NCI-H345 treated with DMSO at 0.1 percent for 48 hours (cell line): ENCODE results near the gene MVK.
"Not testable (repeated sequence)": the region's sequence is repeated elsewhere in the genome, so short reads cannot be mapped to it uniquely, and the experiment has no call there.

ENCODE experiments used
- DNase-seq: peaks from one replicate; lab custom pipeline; 2025; ENCODE audit not compliant: unreplicated experiment; lab: John Stamatoyannopoulos, UW

The MVK gene

DNA sequence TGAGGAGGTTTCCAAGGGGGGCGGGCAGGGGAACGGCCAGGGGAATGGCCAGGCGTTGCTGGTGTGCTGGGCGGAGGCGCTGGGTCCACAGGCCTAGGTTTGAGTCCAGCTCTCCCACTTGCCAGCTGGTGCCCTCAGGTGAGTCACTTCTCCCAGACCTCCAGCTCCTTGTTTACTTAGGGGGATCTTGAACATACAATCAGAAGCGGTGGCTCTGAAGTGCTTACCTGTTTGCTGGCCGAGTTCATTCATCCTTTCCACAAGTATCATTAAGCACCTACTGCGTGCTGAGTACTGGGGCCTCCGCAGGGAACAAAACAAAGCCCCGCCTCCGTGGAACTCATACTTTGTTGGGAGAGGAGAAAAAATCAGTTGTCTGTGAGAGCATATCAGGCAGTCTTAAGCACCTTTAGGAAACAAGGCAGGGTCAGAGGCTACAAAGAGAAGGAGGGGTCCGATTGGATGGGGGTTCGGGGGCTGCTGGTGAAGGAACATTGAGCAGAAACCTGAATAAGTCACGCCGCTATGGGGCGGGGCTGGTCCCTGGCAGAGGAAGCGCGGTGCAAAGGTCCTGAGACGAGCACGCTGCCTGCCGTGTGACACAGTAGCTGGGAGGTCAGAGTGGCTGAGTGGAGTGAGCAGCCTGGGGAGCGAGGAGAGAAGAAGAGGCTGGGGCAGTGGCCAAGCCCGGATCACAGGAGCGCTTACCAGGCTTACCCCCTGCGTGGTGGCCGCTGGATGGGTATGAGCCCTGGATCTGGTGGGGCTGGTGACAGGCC, 15.1 kb downstream of the MVK start:
- no peak for DNase-seq

DNA sequence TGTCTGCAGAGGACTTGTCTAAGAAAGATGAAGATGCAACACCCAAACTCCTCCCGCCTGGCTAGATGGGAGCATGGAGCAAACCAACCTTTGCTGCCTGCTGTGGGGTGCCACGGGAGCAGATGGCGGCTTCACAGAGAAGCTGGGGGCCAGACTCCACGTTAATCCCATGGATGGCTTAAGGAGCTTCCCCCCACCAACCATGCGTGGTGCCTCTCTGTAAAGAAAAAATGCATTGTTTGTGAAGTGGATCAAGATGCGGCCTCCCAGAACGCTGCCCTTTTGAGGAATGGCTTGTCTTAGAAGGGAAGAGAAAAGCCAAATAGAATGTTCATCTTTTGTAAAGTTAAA, 15.6 kb downstream of the MVK start:
- no peak for DNase-seq

GRCh38 chr12:109589691-109590245, 16.2 kb downstream of the MVK start:
- no peak for DNase-seq

DNA sequence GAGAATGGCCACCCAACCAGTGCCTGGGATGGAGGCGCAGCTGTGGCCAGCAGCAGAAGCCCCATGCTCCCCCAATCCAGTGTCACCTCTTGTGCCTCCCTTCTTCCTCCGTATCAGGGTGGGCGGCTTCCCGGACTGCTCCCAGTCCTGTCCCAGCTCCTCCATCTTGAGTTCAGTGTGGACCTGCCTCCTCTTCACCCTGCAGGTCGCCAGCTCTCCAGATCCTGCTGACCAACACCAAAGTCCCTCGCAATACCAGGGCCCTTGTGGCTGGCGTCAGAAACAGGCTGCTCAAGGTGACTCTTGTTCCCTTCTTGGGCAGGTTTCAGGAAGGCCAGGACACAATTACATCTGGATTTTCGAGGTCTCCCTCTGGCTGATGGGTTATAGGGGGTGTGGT, 17.0 kb downstream of the MVK start:
- DNase-seq: no peak

- no peak for DNase-seq
Measured at GRCh38 chr12:109591041-109591440, 17.4 kb downstream of the MVK start.

DNA sequence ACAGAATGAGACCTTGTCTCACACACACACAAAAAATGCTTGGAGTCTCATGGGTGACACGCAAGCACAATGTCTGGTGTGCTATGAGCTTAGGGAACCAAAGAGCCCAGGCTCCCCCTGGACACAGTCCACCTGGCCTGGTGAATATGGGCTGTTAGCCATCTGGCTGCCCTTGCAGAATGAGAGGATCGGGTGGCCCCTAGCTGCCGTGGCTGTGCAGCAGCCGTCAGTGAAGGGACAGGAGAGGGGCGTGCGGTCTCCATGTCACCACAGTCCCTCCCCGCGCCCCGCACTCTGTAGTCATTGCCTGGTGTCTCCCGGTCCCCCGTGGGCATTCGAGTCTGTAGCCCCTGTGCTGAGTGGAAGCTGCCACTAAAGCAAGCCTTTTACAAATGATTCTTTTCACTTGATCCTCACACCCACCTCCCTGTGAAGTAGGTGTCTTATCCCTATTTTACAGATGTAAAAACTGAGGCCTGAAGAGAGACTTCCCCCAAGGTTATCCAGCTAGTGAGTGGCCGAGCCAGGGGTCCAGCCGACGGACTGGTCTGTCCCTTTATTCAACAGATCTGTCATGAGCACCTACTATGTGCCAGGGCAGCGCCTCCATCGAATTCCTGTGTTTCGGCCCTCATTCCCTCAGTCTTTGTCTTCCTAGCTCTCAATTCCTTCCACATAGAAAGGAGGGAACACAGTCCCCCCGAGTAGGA, 18.8 kb downstream of the MVK start:
- DNase-seq: no peak

DNA sequence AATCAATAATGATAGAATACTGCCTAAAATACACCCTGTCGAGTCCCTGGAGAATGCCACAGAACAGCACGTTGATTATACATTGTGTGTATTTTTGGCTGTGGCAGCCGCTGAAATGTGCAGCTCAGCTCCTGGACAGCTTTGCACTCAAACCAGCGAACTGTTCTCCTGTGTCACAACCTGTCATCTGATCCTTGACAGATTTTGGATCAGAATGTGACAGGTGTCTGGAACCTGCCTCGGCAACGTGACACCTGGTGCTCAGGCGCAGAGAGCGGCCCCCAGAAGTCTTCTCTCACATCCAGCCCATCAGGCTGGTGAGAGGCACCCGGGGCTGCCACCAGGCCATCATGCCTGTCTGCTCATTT, 19.3 kb downstream of the MVK start:
- DNase-seq: no peak

DNA sequence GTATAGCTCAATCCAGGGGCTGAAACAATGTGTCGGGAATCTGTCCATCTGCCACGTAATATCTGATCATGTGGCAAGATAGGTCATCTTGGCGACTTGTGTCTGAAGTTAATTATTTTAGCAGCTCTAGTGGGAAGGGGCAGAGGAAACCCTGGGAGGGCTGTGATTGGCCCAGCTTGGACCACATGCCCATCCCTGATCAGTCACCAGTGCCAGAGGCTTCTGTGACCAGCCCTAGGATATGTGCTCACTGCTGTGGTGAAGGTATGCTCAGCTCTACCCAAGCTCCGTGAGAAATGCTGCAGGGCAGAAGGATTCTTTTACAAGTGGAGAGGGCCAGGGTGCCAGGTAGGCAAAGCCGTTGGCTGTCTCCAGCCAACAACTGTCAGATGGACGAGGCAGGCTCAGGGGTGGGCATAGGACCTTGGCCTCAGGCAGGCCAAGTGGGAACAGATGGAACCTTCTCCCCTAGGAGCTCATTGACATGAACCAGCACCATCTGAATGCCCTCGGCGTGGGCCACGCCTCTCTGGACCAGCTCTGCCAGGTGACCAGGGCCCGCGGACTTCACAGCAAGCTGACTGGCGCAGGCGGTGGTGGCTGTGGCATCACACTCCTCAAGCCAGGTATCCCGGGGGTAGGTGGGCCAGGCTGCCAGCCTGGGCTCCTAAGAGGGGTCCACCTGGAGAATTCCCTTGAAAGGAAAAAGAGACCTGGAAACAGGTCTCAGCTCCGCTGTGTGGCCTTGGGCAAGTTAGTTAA, 21.1 kb downstream of the MVK start:
- DNase-seq: no peak

- no peak for DNase-seq
Measured at GRCh38 chr12:109595321-109595902, 21.8 kb downstream of the MVK start.

DNA sequence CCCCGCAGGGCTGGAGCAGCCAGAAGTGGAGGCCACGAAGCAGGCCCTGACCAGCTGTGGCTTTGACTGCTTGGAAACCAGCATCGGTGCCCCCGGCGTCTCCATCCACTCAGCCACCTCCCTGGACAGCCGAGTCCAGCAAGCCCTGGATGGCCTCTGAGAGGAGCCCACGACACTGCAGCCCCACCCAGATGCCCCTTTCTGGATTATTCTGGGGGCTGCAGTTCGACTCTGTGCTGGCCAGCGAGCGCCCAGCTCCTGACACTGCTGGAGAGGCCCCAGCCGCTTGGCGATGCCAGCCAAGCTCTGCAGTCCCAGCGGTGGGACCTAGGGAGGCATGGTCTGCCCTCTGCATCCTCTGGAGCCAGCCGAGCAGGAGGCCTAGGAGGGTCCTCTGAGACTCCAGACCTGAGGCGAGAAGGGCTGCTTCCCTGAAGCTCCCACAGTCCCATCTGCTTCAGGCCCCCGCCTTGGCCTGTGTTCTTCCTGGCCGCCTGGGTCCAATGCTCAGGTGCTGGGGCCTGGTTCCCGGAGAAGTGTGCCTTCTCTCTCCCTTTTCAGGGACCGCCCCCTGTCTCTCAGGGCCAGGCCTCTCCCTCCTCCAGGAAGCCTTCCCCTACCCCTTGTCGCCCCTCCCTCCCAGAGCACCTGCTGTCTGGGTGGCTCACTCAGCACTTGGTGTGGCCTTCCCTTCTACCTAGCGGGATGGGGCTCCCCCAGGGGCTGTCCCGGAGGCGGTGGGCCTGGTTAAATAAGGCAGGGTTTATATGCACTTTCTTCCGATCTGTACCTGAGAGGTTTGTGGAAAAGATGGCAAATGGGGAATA, 23.0 kb downstream of the MVK start:
- no peak for DNase-seq

GRCh38 chr12:109597414-109597794, 23.8 kb downstream of the MVK start:
- DNase-seq: no peak

- peak; percentile 74 for DNase-seq
Measured at GRCh38 chr12:109597795-109598427, 24.3 kb downstream of the MVK start.

GRCh38 chr12:109598428-109598854, 24.8 kb downstream of the MVK start:
- no peak for DNase-seq

GRCh38 chr12:109599087-109599486, 25.5 kb downstream of the MVK start:
- DNase-seq: no peak

DNA sequence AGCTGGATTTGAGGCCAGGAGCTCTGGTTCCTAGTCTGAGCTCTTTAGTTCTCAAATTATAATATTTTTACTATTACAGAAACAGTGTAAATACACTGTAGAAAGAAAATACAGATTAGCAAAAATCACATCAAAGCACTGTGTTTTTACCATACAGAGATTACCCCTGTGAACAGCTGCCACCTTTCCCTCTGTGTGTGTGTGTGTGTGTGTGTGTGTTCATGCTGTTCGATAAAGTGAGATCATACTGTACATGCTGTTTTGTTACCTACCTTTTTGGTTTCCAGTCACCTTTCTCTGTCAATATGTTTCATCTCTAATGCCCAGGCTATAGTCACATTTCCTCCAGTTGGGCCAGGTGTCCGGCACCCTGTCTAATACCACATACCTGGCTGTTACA, 26.9 kb downstream of the MVK start:
- DNase-seq: no peak

DNA sequence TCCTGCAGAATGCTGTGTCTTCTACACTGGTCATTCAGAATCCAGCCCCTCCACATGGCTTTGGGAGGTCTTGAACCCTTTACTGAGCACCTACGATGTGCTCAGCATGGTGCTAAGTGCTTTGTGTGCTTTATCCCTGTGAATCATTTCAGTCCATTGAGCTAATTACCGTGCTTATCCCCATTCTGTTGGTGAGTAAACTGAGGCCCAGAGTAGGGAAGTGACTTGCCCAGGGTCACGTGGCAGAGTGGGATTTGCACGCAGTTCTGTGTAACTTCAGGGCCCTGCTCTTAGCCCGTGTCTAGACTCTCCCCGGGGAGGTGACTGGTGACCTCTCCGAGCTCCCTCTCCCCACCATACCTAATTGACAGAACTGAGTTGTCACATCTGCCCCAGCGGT, 27.4 kb downstream of the MVK start:
- DNase-seq: no peak

DNA sequence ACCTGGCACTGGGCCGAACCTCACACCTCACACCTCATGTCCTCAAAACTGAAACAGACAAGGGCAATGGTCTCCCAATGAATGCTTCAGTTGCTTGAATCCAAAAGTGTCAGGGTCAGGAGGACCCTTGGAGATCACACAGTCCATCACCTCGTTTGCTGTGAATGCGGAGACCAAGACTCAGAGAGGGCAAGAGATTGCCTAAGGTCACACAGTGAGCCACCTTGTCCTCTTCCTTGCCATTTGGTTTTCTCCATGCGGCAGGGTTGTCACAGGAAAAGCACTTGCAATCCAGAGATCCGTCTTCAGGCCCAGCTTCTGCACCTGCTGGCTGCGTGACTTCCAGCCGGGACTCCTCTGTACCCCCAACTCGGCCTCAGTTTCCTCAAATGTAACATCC, 28.0 kb downstream of the MVK start:
- no peak for DNase-seq

- not testable (repeated sequence) for DNase-seq
Measured at GRCh38 chr12:109602132-109602531, 28.5 kb downstream of the MVK start.

DNA sequence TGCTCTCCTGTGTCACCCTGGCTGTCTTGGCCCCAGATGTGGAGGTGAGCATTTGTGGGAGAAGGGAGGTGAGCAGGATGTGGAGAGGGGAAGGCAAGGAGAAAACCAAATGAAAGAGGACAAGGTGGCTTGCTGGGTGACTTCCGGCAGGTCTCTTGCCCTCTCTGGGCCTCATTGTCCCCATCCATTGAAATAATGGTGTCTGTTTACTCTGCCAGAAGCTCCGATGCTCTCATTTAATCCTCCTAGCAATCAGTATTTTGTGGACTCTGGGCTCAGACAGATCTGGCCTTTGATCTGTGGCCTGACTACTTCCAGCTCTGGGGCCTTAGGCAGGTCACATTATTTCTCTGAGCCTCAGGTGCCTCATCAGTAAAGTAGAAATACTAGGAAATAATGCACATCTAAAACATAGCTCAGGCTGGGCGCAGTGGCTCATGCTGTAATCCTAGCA, 30.6 kb downstream of the MVK start:
- DNase-seq: no peak

GRCh38 chr12:109605016-109605415, 31.4 kb downstream of the MVK start:
- no peak for DNase-seq
